NAMALWA (cell line): ENCODE results near the gene ADK.
"Not testable (repeated sequence)": the region's sequence is repeated elsewhere in the genome, so short reads cannot be mapped to it uniquely, and the experiment has no call there.

Experiments used
- DNase-seq: peaks from one replicate; pipeline ENCODE4 v3.0.0-alpha.2; 2015; ENCODE audit warnings: low spot score

ADK gene

DNA sequence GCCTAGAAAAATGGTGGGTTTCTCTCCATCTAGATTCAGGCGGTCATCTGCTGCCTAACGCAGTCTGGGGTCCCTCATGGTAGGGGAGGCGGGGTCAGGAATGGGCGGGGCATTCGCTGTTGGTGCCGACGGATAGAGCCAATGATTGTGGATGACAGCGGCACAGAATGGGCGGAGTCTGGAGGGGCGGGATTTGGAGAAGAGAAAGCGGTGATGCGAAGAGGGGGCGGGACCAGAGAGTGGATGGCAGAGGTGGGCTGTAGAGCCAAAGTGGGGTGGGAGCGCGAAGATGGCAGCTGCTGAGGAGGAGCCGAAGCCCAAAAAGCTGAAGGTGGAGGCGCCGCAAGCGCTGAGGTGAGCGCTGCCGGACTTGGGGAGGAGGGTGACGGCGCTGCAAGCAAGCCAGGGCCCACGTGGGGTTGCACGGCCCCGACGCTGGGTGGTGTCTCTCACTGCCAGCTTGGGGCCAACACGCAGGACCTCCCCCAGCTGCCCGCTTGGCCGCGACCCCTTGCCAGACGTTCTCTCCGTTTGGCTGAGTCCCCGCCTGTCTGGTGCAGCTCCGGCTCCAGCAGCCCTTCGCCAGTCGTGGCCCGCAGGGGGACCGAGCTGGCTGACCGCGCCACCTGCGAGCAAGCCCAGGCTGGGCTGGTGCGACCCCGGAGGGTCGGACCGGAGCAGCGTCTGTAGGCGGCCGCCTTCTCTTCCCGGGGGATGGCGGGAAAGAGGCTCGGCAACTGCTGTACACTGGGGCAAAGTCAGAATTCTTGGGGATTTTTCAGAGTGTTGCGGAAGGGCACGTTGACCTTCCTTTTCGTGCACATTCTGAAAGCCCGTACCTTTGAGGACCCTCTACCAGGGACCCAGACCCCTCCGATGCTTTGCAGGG, at the start of gene ADK:
Gene ADK (plus strand): TSS at position 232 of the 889 bp plus-strand sequence. CDS start 58 bp downstream, at position 290.
- DNase-seq, result peak; percentile 95

- DNase-seq, result peak; percentile 52
These were observed 47.3 kb upstream of the ADK start for GRCh38 chr10:74103560-74104258.

- no peak for DNase-seq
These were observed 46.5 kb upstream of the ADK start for GRCh38 chr10:74104480-74104879.

DNA sequence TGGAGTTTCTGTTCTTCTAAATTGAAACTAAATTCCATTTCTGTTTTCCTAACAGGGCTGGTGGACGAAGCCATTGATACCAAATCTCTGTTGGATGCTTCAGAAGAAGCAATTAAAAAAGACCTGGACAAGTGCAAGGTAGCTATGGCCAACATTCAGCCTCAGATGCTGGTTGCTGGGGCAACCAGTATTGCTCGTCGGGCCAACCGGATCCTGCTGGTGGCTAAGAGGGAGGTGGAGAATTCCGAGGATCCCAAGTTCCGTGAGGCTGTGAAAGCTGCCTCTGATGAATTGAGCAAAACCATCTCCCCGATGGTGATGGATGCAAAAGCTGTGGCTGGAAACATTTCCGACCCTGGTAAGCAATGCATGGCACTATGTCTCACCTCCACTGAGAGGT, 46.0 kb upstream of the ADK start:
- DNase-seq, result no peak

- no peak for DNase-seq
These were observed 43.6 kb upstream of the ADK start for GRCh38 chr10:74107391-74107790.

DNA sequence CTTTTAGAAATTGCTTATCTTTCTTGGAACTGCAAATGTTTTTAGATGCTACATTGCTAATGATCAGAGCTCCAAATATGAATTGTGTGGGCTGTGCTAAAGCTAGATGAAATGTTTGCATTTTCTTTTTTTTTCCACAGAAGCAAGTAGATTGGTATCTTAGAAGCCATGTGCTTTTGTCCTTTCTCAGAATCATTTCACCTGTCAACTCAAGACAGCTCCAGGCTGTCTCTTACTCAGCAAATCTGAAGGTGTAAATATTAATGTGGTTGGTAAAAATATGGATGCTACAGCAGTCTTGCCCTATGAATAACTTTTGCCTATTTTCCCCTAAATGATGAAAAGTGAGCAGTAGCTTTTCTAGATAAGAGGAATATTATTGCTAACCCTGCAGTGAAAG, 41.6 kb upstream of the ADK start:
- DNase-seq, result no peak

GRCh38 chr10:74110120-74110519, 40.9 kb upstream of the ADK start:
- DNase-seq, result no peak

- no peak for DNase-seq
These were observed 39.2 kb upstream of the ADK start for GRCh38 chr10:74111799-74112198.

DNA sequence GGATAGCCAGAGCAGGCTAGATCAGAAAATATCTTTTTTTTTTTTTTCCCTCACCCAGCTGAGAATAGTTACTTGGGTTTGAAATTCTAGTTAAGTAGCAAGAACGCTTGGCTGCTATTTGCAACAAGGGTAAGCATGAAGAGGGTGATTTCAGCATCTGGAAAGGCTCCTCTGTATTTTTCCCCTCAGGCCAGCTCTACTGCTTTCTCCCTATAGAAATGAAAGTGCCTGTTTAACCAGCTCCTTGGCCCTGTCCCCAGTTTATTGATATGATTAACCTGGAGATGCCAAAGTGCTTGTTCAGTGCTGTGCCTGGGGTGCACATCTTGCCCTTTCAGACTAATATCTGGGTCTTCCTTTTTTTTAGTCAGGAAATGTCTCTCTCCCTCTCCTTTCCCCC, 37.5 kb upstream of the ADK start:
- DNase-seq, result no peak

- no peak for DNase-seq
These were observed 37.0 kb upstream of the ADK start for GRCh38 chr10:74114041-74114448.

- DNase-seq, result no peak
These were observed 33.3 kb upstream of the ADK start for GRCh38 chr10:74117738-74118137.

DNA sequence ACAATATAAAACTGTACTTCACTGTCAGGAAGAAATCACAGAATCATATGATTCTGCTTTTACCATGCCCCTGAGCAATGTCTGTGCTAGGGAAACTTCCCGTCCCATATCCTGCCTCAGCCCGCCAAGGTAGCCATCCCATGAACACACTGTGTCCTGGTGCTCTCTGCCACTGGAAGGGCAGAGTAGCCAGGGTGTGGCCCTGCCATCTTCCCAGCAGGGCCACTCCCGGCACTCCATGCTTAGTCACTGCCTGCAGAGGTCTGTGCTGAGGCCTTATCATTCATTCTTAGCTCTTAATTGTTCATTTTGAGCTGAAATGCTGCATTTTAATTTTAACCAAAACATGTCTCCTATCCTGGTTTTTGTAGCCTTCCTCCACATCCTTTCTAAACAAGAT, 32.2 kb upstream of the ADK start:
- no peak for DNase-seq

- no peak for DNase-seq
These were observed 30.1 kb upstream of the ADK start for GRCh38 chr10:74120911-74121310.

GRCh38 chr10:74121368-74121767, 29.7 kb upstream of the ADK start:
- DNase-seq, result no peak

DNA sequence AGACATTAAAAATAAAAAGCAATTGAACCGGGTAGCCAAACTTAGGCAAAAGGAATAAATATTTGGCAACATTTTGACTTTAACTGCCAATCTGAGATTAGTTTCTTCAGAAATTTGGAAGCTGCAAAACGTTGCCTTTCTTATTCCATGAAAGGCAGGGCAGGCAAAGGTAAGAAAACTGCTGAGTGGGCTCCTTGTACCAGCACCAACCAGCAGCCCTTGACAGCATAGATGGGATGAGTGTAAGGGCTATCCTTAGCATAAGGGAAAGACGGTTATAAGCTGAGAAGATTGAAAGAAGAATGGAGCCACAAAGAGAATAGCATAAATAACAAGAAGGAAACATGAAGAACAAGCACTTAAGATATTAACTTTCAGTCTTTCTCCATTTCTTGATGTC, 29.0 kb upstream of the ADK start:
- DNase-seq, result no peak

GRCh38 chr10:74123081-74123480, 27.9 kb upstream of the ADK start:
- no peak for DNase-seq

DNA sequence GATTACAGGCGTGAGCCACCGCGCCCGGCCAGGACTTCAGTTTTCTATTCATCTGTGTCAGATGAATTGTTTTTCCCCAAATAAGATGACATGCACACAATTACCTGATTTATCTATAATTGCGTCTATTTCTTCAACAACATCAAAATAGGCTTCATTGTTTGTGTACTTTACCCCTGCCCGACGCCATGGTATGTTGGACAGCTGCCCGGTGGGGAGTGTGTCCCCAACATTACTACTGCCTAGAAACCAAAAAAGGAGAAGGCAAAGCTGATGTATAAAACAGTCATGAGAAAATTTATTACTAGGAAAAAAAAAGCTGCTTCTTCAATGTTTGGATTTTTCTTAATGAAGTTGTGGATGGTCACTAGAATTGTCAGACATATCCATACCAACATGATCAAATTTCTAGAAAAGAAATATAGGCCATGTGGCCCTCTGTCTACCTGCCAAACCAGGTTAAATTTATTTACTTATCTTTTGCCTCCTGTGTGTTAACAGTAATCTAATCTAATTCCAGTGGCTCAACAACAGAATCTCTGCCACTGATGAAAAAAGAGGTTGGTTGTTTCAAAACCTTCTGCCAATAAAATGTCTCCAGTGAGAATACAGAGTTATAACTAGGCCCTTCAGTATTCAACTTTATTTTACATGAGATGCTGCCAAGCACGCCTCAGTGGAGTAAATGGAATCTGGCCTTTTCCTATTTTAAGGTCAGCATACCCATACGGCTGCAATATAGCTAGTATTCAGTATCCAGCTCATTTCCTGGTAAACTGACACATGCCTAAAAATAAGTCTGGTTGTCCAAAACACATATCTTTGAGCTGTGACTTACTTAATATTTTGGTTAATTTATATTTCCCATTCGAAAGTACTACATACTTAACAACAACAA, 16.8 kb upstream of the ADK start:
- DNase-seq, result no peak

DNA sequence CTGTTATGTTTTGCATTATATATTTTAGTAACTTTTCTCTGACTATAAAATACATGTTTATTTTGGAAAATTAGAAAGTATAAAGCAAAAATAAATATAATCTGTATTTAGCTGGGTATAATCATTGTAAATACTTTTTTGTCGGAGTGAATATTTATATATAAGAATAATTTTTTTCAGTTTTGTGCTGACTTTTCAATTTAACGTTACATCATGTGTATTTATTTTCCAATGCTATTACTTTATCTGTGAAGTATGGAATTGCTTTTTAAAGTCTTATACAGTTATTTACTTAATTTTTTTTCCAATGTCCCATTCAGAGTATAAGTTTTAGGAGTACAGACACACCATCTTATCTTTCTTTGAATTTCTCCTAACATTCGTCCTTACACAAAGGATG, 15.6 kb upstream of the ADK start:
- DNase-seq, result no peak

DNA sequence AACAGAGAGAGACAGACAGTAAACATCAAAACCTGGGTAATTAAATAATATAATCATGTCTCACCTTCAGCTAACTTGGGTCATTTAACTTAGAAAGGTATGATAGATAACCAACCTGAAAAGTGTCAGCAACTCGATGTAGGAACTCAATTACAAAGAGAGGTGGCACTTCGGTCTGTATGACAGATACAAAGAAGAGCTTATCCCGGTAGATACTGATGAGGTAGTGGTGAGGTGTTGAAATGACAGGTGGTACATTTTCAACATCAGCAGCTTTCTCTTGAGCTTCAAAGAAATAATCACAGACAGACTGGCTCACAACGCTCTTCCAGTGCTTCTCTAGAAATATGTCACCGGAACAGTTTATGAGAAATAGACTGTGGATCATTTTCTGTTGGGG, 13.0 kb upstream of the ADK start:
- DNase-seq, result no peak

DNA sequence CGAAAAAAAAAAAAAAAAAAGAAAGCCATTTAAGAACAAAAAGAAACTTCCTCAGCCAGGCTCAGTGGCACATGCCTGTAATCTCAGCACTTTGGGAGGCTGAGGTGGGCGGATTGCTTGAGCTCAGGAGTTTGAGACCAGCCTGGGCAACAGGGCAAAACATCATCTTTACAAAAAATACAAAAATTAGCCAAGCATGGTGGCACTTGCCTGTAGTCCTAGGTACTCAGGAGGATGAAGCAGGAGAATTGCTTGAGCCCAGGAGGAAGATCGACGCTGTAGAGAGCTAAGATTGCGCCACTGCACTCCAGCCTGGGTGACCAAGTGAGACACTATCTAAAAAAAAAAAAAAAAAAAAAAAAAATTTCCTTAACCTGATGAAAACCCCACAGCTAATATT, 12.4 kb upstream of the ADK start:
- not testable (repeated sequence) for DNase-seq

DNA sequence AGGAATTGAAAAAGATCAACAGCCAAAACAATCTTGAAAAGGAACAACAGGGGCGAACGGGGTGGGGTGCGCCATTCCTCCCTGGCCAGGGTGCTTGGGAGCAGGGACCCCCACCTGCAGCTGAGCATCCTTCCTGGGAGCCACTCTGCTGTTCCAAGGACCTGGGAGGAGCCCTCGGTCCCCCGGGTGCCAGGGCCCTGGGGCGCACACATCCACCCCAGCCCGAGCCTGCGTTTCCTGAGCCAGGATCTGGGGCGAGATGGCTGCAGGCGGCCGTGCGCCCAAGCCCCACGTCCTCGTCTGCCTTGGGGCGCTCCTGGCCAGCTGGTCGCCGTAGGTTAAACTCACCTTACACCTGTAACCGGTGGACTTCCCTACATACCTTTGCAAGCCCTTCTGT, 11.0 kb upstream of the ADK start:
- DNase-seq, result no peak

GRCh38 chr10:74140553-74140952, 10.5 kb upstream of the ADK start:
- no peak for DNase-seq
